DMS79 (cell line): Measurements from ENCODE around the gene PGA4.
"Not testable (repeated sequence)": the region's sequence is repeated elsewhere in the genome, so short reads cannot be mapped to it uniquely, and the experiment has no call there.

Source experiments
- DNase-seq: peaks from one replicate; lab custom pipeline; 2025; lab: John Stamatoyannopoulos, UW

PGA4 gene

DNA sequence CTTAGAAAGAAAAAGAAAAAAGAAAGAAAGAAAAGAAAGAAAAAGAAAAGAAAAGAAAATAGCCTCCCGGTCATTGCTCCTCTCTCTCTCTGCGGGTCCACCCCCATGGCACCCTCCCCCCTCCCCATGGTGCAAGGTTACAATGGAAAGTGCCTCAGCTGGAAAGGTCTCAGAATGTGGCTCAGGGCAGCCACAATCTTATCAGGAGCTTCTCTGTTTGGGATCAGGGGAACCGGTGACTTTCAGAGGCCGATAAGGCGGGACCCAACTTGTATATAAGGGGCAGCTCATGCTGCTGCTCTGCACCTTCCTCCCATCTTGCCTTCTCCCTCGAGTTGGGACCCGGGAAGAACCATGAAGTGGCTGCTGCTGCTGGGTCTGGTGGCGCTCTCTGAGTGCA, at the start of gene PGA4:
Gene PGA4, plus strand, starts transcription at position 301 of the 400 bp plus-strand sequence. Its CDS starts 54 bp downstream, at position 355.
- DNase-seq = not testable (repeated sequence)

- no peak for DNase-seq
These were observed 49.8 kb upstream of the PGA4 start for GRCh38 chr11:61172356-61172755.

- DNase-seq = no peak
These were observed 49.3 kb upstream of the PGA4 start for GRCh38 chr11:61172888-61173287.

GRCh38 chr11:61173456-61173855, 48.7 kb upstream of the PGA4 start:
- DNase-seq = peak; percentile 6

GRCh38 chr11:61174273-61174672, 47.9 kb upstream of the PGA4 start:
- DNase-seq = no peak

DNA sequence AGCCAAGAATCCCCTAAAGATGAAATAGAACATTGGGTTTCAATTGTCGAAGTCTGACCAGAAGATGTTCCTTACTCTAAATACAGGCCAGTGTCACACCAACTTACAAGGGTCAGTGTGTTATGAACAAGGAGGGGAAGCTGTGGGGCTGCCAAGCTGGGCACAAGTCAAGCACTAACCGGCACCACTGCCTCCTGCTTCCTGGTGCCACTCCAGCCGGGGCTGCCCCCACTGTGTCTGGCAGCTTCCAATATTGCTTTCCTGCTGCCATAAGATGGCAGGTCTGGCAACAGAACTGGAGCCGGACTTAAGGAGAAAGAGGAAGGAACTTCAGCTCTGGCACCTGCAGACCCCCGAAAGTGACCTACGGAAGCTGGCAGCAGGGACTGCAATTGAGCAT, 47.2 kb upstream of the PGA4 start:
- no peak for DNase-seq

GRCh38 chr11:61176446-61176845, 45.7 kb upstream of the PGA4 start:
- no peak for DNase-seq

DNA sequence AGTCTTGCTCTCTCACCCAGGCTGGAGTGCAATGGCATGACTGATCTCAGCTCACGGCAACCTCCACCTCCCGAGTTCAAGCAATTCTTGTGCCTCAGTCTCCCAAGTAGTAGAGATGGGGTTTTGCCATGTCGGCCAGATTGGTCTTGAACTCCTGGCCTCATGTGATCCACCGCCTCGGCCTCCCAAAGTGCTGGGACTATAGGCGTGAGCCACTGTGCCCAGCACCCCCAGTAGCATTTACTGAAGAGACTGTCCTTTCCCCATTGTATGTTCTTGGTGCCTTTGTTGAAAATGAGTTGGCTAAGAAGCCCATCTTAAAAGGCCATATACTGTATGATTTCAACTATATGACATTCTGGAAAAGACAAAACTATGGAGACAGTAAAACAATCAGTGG, 41.9 kb upstream of the PGA4 start:
- DNase-seq = not testable (repeated sequence)

DNA sequence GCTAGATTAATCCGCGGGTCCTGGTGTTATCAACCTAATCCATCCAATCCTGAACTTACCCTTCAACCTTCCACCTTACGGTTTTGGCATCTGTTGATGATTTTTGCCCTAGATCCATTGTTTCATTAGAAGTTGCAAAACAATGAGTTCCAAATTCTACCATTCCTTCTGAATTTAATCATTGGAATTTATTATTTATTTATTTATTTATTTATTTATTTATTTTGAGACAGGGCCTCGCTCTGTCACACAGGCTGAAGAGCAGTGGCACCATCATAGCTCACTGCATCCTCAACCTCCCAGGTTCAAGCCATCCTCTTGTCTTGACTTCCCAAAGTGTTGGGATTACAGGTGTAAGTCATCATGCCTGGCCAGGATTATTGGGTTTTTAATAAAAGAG, 40.7 kb upstream of the PGA4 start:
- no peak for DNase-seq

GRCh38 chr11:61183645-61184044, 38.5 kb upstream of the PGA4 start:
- no peak for DNase-seq

- DNase-seq = no peak
These were observed 35.6 kb upstream of the PGA4 start for GRCh38 chr11:61186504-61186903.

DNA sequence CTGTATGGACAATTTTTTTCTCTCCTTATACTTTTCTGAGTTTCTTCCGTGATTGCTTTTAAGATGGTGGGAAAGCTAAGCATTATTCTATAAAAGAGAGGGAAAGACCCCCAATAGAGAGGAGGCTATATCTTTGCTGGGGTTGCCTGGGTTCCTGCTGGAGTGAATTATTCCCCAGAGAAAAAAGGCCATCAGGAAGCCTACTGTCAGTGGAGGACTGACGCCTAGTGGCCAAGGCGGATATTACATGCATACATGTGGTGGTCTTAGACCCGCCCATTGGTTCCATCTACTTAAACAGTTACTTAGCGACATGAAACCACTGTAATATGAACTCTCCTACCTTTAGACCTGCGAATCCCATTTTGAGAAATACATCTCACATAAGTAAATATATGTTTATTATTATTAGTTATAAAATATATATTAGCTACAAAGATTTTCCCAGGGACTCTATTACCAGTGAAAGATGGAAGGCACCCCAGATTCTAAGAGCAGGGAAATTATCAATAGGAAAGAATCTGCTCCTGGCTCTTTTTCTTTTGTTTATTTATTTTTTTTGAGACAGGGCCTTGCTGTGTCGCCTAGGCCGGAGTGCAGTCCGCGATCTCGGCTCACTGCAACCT, 34.5 kb upstream of the PGA4 start:
- DNase-seq = peak; percentile 60

DNA sequence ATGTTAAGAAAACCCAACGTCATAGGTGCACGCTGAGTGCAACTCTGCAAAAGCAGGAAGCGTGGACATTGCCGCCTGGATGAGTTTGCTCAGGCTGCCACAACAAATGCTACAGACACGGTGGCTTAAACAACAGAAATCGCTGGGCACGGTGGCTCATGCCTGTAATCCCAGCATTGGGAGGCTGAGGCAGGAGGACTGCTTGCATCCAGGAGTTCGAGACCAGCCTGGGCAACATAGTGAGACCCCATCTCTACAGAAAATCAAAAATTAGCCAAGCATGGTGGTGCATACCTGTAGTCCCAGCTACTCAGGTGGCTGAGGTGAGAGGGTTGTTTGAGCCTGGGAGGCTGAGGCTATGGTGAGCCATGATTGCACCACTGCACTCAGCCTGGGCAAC, 32.2 kb upstream of the PGA4 start:
- DNase-seq = no peak

- DNase-seq = peak; percentile 22
These were observed 28.6 kb upstream of the PGA4 start for GRCh38 chr11:61193596-61193995.

DNA sequence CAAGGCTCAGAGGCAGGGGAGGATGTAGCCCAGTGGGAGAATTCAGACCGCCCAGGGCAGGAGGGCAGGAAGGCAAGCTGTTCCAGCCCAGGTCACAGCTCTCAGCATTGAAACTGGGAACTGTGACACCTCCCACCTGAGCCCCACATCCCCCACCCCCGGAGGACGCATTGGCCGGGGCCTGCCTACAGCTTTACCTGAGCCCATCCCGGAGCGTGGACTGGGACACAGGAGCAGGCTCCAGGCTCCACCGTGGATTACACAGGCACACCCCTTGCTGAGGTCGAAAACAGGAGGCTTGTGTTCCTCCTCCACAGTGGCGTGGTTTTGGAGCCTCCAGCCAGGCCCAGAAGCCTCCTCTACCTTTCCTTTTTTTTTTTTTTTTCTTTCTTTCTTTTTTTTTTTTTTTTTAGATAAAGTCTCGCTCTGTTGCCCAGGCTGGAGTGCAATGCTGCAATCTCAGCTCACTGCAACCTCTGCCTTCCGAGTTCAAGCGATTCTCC, 27.9 kb upstream of the PGA4 start:
- no peak for DNase-seq

- no peak for DNase-seq
These were observed 27.0 kb upstream of the PGA4 start for GRCh38 chr11:61194981-61195695.

GRCh38 chr11:61195719-61196118, 26.4 kb upstream of the PGA4 start:
- no peak for DNase-seq

DNA sequence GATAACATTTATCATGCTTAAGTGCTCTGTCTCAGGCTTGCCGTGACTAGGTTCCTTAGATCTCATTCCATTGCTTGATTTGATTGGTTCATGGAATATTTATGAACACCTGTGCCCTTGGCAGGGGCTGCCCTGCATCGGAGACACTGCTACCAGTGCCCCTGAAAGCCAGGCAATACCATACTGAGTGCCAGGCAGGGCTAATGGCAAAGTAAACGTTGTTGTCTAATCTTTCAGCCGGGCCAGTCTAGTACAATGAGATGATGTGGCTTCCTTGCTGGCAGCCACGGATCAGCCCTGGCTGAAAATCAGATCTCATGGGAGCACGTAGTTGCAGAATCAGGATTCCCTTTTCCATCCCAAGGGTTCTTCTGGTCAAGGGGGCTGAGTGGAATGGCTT, 23.8 kb upstream of the PGA4 start:
- DNase-seq = no peak

DNA sequence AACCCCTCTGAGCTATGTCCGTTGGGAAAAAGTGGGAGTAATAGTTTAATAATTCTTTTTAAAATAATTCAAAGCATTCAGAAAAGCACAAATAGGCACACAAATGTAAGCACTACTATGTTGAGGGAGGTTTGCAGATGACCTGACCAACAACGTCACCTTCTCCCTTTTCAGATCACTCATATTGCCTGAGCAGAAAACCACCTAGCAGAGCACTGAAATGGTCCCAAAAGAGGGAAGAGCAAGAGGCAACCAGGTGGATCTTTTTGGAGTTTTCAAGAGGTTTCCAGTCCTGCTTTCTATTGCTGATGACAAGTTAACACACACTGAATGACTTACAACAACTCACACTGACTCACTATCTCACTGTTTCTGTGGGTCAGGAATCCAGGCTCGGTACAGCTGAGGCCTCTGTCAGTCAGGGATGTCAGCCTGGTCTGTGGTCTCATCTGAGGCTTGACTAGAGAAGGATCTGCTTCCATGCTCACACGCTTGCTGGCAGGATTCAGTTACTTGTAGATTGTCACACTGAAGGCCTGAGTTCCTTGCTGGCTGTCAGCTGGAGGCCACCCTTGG, 23.1 kb upstream of the PGA4 start:
- no peak for DNase-seq

DNA sequence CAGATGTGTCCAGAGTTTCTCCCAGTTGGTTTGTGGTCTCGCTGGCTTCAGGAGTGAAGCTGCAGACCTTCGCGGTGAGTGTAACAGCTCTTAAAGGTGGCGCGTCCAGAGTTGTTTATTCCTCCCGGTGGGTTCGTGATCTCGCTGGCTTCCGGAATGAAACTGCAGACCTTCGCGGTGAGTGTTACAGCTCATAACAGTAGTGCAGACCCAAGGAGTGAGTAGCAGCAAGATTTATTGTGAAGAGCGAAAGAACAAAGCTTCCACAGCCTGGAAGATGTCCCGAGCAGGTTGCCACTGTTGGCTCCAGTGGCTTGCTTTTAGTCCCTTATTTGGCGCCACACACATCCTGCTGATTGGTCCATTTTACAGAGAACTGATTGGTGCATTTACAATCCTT, 20.7 kb upstream of the PGA4 start:
- DNase-seq = no peak

DNA sequence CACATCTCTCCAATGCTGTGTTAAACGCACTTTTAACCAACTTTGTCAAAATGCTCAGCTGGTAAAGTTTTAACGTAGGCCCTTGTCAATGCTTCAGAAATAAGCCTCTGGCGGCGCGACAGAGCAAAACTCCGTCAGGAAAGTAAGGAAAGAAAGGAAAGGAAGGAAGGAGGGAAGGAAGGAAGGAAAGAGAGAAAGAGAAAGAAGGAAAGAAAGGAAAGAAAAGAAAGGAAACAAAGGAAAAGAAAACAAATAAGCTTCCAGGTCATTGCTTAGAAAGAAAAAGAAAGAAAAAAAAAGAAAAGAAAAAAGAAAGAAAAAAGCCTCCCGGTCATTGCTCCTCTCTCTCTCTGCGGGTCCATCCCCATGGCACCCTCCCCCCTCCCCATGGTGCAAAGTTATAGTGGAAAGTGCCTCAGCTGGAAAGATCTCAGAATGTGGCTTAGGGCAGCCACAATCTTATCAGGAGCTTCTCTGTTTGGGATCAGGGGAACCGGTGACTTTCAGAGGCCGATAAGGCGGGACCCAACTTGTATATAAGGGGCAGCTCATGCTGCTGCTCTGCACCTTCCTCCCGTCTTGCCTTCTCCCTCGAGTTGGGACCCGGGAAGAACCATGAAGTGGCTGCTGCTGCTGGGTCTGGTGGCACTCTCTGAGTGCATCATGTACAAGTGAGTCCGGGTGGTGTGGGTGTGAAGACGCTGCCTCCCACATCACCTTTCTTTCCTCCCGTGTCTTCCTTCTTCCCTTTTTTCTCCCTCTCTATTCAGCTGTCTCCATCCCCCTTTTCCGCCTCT, 19.0 kb upstream of the PGA4 start, which contains the start of gene PGA3:
Gene PGA3, plus strand, starts transcription at position 566 of the 797 bp plus-strand sequence. Its CDS starts 50 bp downstream, at position 616.
- not testable (repeated sequence) for DNase-seq

DNA sequence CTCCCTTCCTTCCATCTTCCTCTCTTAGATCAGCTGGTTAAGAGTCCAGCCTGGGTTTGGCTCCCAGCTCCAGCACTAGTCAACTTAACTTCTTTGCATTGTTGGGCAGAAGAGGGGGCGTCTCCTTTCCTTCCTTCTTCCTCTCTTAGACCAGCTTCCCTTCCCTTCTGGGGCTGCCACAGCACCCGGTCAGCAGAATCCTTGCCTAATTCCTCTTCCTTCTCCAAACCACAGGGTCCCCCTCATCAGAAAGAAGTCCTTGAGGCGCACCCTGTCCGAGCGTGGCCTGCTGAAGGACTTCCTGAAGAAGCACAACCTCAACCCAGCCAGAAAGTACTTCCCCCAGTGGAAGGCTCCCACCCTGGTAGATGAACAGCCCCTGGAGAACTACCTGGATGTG, 18.3 kb upstream of the PGA4 start:
- DNase-seq = not testable (repeated sequence)
